Loucy (cell line): ENCODE measurements around the gene ADIPOR2.

ENCODE experiments used
- EZH2phosphoT487 ChIP-seq: fragments of 200-600 bp; IDR thresholded peaks from 2 replicates; pipeline ENCODE4 v1.6.1; 2018; ENCODE audit warnings: antibody characterized with exemption, mild to moderate bottlenecking, moderate library complexity, borderline replicate concordance
- TF ChIP-seq, protein P1 (sequence below): fragments of 200-600 bp; sonication (generic); conservative IDR thresholded peaks from 2 replicates; pipeline ENCODE4 v1.5.1; 2014; ENCODE audit warnings: mild to moderate bottlenecking, antibody characterized with exemption, low read length

DNA sequence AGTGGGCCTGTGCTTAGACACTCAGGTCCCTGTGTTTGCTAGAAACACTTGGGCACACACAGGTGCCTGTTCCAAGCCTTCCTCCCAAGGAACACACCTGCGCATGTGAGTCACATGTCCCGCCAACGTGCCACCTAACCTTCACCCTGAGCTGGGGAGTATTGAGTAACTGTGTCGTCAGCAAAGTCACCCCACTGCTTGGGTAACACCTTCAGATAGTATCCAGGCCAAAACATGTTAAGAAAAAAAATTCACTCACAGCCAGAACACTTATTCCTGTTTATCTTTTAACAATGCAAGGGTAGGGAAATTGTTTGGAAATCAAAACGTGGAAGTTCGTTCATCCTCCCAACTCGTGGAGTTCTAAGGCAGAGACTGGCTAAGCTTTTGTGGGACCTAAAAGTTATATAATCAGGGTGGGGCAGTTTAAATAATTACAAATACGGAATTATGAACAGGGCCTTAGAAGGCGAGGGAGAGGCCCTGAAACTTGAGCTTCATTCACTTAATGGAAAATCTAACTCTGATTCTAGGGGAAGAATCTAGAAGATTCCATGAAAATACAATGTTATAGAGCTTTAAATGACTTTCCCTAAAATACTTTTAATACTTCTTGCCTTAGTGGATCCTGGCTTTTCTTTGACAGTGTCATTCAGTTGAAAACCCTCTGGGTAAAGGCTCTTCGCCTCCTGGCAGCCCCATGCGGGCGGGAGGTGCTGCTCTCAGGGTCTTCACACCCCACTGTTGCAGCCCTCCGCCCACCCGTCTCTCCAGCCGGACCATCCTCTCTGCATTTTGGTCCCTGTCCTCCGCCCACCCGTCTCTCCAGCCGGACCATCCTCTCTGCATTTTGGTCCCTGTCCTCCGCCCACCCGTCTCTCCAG lies 30.3 kb upstream of the ADIPOR2 start:
- TF ChIP-seq, protein P1, sequence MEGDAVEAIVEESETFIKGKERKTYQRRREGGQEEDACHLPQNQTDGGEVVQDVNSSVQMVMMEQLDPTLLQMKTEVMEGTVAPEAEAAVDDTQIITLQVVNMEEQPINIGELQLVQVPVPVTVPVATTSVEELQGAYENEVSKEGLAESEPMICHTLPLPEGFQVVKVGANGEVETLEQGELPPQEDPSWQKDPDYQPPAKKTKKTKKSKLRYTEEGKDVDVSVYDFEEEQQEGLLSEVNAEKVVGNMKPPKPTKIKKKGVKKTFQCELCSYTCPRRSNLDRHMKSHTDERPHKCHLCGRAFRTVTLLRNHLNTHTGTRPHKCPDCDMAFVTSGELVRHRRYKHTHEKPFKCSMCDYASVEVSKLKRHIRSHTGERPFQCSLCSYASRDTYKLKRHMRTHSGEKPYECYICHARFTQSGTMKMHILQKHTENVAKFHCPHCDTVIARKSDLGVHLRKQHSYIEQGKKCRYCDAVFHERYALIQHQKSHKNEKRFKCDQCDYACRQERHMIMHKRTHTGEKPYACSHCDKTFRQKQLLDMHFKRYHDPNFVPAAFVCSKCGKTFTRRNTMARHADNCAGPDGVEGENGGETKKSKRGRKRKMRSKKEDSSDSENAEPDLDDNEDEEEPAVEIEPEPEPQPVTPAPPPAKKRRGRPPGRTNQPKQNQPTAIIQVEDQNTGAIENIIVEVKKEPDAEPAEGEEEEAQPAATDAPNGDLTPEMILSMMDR = no peak
- TF ChIP-seq EZH2phosphoT487 = no peak
